Peyer's patch (tissue), 4 donors: Measurements from ENCODE around the gene DRG2.
A peak's percentile ranks its signal among the peaks of the same experiment; 100 is the strongest.

Source experiments
- POLR2A ChIP-seq, 2 donors: fragments of 450-650 bp; IDR thresholded peaks; one replicate each; pipeline ENCODE4 v1.5.1; 2017; ENCODE audit warnings: antibody characterized with exemption in 2 of 2, mild to moderate bottlenecking in 2 of 2, moderate library complexity in 2 of 2
- TF ChIP-seq, protein P1 (sequence below), 6 experiments: fragments of 450-650 bp in 4 of 6; fragments of 200-600 bp in 2 of 6; sonication (generic) in 1 of 6; IDR thresholded peaks; one replicate each; pipeline ENCODE4 v1.5.1; 2017 to 2019; ENCODE audit warnings: antibody characterized with exemption in 6 of 6, mild to moderate bottlenecking in 3 of 6, moderate library complexity in 1 of 6

DNA sequence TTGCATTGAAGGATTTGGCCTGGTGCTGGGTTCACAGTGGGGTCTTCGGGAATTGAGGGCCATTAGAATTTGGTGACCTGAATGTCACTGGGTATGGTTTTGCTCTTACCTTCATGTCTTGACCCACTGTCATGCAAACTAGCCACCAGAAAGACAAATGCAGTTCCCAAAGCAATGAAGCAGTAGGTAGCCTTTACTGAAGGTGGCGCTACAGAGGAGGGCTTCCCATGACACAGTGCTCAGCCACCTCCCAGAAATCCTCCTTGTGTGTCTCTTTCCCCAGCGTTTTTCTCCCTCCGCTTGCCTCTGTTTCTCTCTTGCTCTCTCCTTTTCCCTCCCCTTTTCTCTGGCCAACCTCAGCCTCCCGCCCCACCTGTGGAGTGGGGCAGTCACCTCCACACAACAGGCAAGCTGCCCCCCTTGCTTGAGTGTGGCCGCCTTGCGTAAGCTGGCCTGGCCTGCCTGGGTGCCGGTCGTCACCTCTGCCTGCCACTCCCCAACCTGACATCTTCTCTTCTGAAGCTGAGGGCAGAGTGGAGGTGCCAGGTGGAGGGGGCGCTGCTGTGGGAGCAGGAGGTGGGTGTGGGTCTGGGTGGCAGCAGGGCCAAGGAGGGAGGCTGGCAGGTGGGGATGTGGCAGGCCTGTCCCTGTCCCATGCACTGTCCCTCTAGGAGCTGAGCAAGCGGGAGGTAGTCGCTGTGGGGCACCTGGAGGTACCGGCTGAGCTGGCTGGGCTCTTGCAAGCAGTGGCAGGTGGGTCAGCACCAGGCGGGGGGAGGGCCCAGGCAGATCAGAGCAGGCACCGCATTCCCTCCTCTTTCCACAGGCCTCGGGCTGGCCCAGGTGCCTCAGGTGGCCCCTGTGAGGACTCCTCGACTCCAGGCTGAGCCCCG is 55.5 kb downstream of the DRG2 start:
- TF ChIP-seq, protein P1, sequence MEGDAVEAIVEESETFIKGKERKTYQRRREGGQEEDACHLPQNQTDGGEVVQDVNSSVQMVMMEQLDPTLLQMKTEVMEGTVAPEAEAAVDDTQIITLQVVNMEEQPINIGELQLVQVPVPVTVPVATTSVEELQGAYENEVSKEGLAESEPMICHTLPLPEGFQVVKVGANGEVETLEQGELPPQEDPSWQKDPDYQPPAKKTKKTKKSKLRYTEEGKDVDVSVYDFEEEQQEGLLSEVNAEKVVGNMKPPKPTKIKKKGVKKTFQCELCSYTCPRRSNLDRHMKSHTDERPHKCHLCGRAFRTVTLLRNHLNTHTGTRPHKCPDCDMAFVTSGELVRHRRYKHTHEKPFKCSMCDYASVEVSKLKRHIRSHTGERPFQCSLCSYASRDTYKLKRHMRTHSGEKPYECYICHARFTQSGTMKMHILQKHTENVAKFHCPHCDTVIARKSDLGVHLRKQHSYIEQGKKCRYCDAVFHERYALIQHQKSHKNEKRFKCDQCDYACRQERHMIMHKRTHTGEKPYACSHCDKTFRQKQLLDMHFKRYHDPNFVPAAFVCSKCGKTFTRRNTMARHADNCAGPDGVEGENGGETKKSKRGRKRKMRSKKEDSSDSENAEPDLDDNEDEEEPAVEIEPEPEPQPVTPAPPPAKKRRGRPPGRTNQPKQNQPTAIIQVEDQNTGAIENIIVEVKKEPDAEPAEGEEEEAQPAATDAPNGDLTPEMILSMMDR (IDR thresholded peaks at IDR 0.05) = peak in 2 of 6 experiments; percentile 4 to 13
- TF ChIP-seq POLR2A (IDR thresholded peaks at IDR 0.05) = no peak
